GM18502 (cell line): ENCODE data around the gene PDE11A.

Experiments
- ATAC-seq: cut with Tn5 transposase; IDR thresholded peaks from one replicate; pipeline ENCODE4 v1.9.1; 2021; ENCODE audit warnings: mild to moderate bottlenecking; ENCODE audit not compliant: unreplicated experiment, poor library complexity

PDE11A gene

DNA sequence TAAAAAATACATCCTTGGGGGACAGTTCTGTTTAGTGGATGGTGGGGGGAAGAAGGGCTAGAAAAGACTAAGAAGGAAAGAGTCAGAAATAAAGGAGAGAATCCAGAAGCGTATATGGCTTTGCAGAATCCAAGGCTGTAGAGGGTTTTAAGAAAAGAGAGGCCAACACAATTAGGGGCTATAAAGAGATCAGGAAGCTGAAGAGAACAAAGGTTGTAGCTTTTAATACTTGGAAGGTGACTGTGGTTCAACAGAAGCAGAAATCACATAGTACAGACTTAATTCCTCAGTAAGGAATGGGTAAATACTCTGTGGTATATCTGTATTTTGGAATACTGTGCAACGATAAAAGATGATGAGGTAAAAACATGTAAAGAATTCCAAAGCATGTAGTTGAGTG is 393.6 kb downstream of the PDE11A start:
- ATAC-seq = no peak

DNA sequence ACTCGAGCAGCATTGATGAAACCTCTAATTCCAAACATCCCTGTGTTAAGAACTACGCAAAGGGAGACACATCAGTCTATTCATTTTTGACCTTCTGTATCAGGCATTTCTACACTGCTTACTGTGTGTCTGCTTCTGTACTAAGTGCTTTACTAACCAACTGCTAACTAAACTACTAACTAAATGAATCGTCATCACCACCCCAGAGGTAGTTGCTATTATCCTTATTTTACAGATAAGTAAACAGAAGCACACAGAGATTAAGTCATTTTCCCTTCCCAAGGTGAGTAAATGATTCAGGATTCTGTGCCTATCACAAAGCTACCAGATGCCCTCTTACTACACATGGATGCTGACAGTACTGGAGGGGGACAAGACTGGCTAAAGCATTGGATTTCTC is 395.9 kb downstream of the PDE11A start:
- no peak for ATAC-seq

DNA sequence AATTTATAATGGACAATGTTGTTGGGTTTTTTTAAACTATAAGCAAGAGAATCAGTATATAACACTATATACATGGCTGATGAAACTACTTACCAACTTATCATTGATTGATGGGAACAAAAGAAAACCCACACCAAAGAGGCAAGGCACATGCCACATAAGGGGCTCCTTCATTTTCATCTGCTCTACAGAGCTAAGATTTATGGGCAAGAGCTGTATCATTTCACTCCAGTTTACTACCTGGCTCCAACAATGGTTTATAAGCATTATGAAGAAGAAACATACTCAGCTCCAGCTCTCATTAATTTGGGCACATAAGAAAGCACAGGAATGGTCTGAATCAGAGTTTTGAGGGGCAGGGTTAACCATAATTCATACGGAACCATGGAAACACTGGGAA is 396.8 kb downstream of the PDE11A start:
- ATAC-seq = no peak

DNA sequence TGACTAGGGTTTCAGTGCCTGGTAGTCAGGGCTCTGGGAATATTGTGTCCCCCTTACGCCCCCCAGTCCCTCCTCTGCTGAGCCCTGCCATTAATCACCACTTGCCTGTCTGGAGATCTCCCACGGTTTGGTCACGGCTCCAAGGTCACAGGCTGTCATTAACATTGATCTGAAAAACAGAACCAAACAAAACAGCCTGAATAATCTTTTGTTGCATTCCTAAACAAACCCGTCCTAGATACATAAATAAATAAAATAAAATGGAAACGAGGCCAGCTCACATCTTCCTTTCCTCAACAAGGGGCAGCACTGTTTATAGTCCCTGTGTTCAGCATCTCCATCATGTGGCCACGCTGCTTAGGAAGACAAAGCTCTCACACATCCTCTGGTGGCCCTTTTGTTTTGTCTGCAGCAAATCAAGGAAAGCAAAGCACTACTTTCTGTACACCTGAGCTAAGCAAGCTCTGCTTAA is 397.2 kb downstream of the PDE11A start:
- no peak for ATAC-seq

DNA sequence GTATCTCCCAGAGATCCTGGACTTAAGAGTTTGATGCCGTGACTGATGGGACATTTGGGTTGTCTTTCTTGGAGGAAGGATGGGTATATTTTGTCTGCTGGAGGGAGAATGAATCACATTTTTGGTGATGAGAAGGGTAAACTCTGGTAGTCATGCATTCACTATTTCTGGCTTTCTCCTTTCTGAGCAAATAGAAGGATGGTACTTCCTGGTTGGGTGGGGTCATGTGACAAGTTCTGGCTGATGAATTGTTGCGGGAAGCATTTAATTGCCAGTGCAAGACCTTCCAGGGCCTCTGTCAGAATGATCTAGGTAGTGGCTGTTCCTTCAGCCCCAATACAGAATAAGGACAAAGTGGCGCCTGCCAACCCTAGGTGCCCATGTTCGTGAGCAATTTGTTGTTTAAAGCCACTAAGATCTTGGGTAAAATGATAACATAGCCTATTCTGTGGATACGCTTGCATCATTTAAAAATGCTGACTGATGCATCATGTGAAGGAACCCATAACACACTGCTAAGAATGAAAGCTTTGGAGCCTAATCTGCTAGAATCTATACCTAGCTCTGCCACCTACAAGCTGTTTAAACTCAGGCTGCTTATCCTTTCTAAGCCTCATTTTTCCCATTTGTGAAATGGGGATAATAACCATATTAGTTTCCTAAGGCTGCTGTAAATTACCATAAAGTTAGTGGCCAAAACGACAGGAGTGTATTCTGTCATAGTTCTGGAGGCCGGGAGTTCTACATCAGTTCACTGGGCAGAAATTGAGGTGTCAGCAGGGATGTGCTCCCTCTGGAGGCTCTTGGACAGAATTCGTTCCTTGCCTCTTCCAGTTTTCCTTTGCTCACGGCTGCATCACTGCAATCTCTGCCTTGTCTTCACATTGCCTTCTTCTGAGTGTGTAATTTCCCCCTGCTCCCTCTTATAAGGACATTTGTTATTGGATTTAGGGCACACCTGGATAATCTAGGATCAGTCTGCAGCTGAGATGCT is 398.7 kb downstream of the PDE11A start:
- ATAC-seq = no peak

DNA sequence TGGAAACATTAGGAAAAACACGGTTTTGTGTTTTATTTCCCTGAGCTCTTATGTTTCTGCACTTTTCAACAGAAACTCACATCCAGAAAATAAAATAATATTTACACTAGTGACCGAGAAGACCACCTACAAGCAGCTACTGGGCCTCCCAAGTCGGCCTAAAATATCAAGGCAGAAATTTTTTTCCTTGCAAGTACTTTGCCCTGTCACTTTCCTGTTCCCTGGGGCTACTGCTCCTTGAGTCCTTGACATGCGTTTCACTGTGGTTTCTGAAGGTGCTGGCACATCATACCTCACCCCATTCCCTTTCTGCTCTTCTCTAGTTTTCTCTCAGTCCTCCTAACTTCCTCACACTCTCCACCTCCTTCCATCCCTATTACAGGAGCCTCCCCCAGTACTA is 400.9 kb downstream of the PDE11A start:
- ATAC-seq = no peak

DNA sequence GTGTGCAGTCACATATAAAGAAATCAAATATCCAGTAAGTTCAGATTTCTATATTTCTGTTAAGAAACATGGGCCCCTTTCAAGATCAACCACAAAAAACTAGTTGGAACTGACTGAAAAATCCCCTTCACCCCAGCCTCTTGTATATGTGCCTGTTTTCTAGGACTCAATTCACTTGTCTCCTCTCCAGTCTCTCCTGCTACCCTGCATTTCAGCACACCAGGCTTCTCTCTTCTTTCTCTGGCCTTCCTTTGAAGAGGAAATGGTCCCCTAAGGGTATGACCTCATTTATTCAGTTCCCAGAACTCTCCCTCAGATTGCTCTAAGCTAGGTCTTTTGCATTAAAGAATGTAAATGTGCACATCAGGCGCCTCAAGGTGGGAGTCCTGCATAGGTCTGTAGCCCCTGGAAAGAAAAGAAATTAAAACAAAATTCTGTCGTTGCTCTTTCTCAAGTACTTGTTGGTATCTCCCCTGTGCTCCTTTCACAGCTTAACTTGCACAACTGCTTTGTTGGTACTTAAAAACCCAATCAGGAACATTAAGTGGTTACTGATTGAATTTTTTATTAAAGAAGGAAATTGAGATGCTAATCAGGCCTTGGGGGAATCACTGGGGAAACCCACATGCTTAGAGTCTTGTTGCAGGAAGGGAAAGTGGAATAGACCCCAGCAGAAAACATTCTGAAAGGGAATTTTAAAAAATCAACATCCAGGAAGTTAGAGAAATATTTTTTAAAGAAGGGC is 401.6 kb downstream of the PDE11A start:
- ATAC-seq = peak; percentile 76

DNA sequence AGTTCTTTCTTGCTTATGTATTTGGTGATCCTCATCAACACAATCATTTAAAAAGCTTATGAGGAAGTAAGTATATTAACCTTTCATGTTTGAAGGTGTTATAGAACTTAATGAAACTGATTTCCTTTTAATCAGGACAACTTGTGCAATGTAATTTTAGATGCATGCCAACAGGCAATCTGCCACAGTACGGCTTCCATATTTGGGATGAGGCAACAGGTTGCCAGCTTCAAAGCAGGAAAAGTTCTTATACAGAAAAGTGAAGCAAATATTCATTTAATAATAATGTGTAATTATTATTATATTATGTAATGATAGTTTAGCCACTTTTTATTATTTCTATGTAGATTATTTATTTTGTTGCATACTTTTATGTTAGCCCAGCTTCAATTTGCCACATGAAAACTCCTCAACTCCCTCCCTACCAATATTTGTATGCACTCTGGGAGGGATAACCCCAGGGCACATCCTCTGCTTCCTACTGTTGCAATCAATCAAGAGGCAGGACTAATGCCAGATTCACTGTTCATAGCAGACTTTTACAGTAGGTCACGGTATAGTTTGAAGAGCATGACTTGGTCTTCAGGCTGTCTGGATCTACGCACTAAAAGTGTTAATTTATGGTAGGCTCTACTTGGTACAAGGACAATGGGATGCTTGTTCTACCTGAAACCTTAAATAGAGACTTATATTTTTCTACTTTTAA is 402.8 kb downstream of the PDE11A start:
- ATAC-seq = no peak

DNA sequence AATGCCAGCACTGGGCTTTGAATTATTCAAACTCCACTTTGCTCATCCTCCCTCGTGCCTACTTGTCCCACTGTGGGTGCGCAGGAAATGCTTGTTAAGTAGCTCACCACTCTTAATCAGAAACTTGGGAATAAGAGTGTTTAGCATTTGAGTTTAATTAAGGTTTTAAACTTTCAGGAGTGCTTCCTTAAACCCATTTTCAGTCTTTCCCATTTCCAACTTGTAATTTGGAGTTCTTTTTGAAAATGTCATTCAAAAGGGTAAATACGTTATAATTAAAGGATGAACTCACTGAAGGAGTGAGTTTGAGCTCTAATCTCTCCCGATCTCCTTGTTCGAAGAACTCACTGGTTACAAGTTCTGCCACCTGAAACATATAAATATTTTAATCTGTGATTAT is 403.4 kb downstream of the PDE11A start:
- no peak for ATAC-seq

DNA sequence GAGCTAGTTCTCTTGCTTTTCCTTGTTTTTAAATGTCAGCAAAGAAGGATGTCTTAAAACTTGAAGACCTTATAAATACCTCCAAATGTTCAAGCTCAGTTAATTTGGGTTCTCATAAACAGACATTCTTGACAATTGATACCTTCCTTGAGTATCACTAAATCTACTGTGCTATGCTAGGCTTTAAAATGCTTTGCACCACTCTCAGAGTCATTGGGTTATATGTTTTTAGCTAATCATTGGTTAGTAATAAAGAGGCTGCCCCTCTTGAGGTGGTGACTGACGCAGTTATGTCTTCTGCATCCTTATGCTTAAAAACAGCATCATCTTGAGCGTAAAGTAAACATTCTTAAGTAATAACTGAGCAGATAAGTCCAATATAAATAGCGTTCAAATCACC is 404.0 kb downstream of the PDE11A start:
- no peak for ATAC-seq

DNA sequence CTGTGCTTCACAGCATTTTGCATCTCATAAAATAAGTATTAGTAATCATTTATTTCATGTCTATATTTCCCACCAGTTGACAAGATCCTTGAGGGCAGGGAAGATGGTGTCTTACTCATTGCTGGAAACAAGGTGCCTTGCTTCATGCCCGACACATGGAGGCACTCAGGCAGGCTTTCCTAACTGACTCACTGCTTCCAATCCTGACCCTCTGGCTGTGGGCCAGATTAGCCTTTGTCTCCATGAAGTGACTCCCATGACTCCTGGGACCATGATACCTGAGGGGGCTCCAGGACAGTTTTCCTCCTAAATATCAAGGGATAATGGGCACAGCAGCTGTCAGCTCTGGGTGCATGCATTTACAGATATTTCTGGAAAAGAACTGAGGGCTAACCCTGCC is 405.0 kb downstream of the PDE11A start:
- ATAC-seq = no peak

DNA sequence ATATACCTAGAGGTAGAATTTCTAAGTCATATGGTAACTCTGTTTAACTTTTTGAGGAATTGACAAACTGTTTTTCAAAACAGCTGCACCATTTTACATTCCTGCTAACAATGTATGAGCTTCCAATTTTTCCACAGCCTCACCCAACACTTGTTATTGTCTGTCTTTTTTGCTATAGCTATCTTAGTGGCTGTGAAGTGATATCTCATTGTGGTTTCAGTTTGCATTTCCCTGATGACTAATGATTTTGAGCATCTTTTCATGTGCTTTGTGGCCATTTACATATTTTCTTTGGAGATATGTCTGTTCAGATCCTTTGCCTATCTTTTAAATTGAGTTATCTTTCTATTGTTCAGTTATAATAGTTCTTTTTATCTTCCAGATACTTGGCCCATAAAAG is 406.2 kb downstream of the PDE11A start:
- ATAC-seq = no peak

DNA sequence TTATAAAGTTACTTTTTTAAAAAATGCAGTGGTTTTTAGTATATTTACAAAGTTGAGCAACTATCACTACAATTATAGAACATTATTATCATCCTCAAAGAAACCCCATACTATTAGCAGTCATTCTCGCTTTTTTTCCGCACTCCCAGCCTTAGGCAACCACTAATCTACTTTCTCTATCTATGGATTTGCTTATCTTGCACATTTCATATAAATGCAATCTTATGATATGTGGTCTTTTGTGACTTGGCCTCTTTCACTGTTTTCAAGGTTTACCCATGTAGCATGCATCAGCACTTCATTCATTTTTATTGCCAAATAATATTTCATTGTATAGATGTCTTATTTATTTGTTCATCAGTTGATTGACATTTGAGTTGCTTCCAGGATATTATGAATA is 406.6 kb downstream of the PDE11A start:
- no peak for ATAC-seq

DNA sequence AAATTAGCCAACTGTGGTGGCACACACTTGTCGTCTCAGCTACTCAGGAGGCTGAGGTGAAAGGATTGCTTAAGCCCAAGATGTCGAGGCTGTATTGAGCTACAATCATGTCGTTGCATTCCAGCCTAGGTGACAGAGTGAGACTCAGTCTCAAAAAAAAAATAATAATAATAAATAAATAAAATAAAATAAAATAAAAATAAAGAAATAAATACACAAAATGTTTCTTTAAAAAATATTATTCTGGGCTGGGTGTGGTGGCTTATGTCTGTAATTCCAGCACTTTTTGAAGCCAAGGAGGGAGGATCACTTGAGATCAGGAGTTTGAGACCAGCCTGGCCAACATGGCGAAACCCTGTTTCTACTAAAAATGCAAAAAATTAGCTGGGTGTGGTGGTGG is 407.2 kb downstream of the PDE11A start:
- no peak for ATAC-seq

DNA sequence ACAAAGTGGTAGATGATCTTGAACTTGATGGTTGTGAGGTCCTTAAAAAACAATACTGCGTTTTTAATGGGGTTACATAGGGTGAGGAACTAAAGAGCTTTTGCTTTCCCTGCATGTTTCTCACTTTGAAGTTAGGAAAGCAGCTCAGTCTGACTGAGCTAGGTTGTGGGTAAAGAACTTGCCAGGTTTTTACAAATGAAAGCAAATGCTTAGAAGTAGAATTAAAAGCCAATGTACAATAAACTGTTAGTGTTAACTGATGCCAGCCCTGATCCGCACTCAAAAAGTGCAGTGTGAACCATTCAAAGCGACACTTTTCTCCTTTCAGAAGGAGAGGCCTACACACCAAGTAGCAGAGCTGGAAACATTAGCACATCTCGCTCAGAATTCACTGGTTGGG is 409.7 kb downstream of the PDE11A start:
- ATAC-seq = no peak

DNA sequence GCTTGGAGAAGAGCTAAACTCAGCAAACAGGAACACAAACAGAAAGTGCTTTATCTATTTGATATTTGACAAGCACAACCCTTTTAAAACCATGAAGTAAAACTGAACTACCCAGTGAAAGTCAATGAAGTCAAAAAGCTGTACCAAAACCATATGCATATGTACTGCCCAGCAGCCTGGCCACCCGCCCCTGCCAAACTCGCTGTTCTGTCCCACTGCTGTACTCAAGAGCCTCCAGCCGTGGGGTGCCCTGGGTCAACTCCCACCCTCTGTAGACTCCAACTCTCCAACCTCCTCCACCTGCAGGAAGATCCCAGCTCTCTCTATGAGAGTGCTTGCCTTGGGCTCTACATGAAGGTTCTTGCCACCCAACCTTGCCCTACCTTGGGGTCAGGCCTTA is 411.8 kb downstream of the PDE11A start:
- ATAC-seq = no peak

DNA sequence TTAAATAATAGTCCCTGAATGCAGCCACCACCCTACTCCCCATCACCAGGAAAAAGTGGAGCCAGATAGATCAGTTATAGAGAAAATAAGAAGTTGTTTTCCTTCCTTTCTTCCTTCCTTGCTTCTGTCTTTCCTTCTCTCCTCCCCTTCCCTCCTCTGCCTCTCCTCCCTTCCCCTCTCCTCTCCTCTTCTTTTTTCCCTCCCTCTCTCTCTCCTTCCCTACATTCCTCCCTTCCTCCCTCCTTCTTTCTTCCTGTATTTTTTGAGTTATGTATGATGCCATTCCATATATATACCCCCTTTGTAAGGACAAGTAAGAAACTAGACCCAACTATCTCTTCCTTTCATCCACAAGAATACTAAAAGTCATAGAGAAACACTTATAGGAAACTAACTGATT is 414.3 kb downstream of the PDE11A start:
- no peak for ATAC-seq

DNA sequence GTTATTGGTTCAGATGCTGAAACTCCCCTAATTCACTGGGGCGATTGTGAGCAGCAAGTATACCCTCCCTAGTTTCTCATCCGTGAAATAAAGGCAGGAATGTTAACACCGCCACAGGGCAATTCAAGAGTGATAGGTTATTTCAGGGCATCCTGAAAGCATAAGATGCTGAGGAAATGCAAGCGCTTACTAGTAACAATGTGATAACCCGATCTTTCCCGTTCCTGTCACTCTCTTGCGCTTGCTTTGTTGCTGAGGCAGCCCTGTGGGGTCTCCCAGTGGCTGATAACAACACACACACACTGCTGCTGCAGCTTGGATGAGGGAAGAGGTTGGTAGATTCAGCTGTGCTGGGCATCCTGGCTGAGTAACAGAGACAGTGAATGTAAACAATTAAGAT is 420.7 kb downstream of the PDE11A start:
- no peak for ATAC-seq

DNA sequence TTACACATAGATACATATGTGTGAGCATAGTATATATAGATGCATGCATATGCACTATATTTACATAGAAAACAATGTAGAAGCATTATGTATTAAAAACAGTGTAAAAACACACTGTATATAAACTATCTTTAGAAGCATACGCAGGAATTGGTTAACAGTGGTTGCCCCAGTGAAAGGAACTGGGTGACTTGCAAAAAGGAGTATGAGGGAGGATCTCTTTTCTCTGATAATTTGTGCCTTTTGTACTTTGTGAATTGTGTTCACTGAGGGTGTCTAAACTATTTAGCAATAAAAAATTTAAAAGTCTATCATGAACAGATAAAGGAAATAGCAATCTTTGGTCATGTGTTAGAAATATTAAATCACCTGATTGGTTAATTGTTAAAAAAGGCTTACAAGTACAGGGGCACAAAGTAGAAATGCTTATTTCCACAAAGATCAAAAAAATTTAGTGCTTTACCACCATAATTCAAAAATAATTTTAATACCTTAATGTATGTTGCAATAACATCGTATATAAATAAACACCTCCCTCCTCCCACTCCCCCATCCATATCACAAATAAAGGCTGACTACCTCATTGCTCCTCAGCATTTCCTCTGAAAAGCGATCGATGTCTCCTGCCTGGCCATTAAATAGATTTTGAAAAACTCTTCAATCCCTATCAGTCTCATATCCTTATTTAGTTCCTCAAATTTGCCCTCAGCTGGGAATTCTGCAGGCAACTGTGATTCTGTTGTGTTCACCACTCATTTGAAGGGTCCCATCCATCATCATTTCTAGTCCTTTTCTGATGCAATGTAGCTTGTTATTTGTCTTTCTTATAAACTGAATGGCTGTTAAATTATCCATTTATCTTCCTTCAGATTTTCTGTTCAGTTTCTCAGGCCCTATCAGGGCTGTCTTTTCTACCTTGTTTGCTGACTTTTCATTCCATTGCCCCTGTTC is 422.7 kb downstream of the PDE11A start:
- no peak for ATAC-seq

DNA sequence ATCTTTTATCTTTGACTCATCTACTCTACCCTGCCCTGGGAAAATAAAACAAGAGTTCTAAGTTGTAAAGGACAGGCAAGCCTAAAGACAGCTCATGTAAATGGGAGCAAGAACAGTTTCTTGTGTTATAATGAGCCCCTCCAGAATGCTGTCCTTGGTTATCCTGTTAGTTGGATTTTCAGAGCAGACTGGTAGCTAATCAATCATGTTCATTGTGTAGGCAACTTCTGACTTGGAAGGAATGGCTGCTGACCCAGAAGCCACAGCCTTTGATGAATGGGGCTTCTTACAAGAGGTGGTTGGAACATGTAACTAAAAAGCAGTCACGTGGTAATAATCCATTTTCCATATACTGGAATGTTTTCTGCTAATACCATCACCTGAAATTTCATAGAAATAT is 425.8 kb downstream of the PDE11A start:
- no peak for ATAC-seq
